Common myeloid progenitor, CD34-positive (primary cell): ENCODE results near the gene ERFL.

Experiments used
- CTCF ChIA-PET: fragments of 350-600 bp; sonication (Branson Sonifier 250); formaldehyde crosslinking; loops from one replicate; lab custom pipeline; 2021; ENCODE audit warnings: antibody characterized with exemption; lab: Charles Lee
- POLR2A ChIA-PET: fragments of 350-600 bp; sonication (Branson Sonifier 250); formaldehyde crosslinking; loops from one replicate; lab custom pipeline; 2021; ENCODE audit warnings: antibody characterized with exemption; lab: Charles Lee
- DNase-seq, 3 donors: peaks; one replicate each; pipeline versions ENCODE4 v3.0.0 to v3.0.0-alpha.2; 2013
- H3K27ac ChIP-seq, 2 experiments: 1 replicate in 1 of 2; 2 replicates in 1 of 2; pipeline ENCODE4 v1.7.0; 2013; ENCODE audit warnings: inconsistent platforms in 2 of 2, low read length in 2 of 2, mild to moderate bottlenecking in 2 of 2, low read depth in 1 of 2, moderate library complexity in 1 of 2; ENCODE audit not compliant: severe bottlenecking in 2 of 2, insufficient read depth in 1 of 2, poor library complexity in 1 of 2
- H3K27me3 ChIP-seq, 5 experiments: replicated peaks in 2 of 5; 1 replicate in 3 of 5; 2 replicates in 2 of 5; pipeline versions ENCODE4 v1.6.1 to v1.7.0; 2013; ENCODE audit warnings: low read length in 4 of 5, mild to moderate bottlenecking in 2 of 5, moderate library complexity in 2 of 5, inconsistent platforms in 1 of 5; ENCODE audit not compliant: insufficient read depth in 5 of 5, control insufficient read depth in 4 of 5
- H3K36me3 ChIP-seq, 4 experiments: 1 replicate in 2 of 4; 2 replicates in 2 of 4; pipeline versions ENCODE4 v1.6.1 to v1.7.0; 2013; ENCODE audit warnings: low read length in 3 of 4, control low read depth in 1 of 4, mild to moderate bottlenecking in 1 of 4; ENCODE audit not compliant: control insufficient read depth in 4 of 4, insufficient read depth in 4 of 4
- H3K4me1 ChIP-seq, 4 experiments: 1 replicate in 3 of 4; 2 replicates in 1 of 4; pipeline versions ENCODE4 v1.6.1 to v1.7.1; 2013; ENCODE audit warnings: low read length in 3 of 4, mild to moderate bottlenecking in 3 of 4, control low read depth in 1 of 4, inconsistent platforms in 1 of 4, moderate library complexity in 1 of 4; ENCODE audit not compliant: control insufficient read depth in 4 of 4, insufficient read depth in 4 of 4; ENCODE audit errors: control extremely low read depth in 1 of 4
- H3K4me3 ChIP-seq, 7 experiments: 1 replicate in 4 of 7; 2 replicates in 3 of 7; pipeline versions ENCODE4 v1.5.1 to v1.7.0; 2013; ENCODE audit warnings: mild to moderate bottlenecking in 7 of 7, low read length in 6 of 7, moderate library complexity in 6 of 7, inconsistent platforms in 2 of 7, low read depth in 2 of 7, control low read depth in 1 of 7; ENCODE audit not compliant: insufficient read depth in 4 of 7, control insufficient read depth in 1 of 7; ENCODE audit errors: extremely low read depth in 1 of 7
- H3K9me3 ChIP-seq, 5 experiments: 1 replicate in 4 of 5; 2 replicates in 1 of 5; pipeline versions ENCODE4 v1.6.1 to v1.7.1; 2013; ENCODE audit warnings: low read length in 4 of 5, mild to moderate bottlenecking in 2 of 5, inconsistent platforms in 1 of 5, low read depth in 1 of 5, moderate library complexity in 1 of 5; ENCODE audit not compliant: control insufficient read depth in 4 of 5, insufficient read depth in 2 of 5; ENCODE audit errors: control extremely low read depth in 1 of 5
- WGBS: methylation state at CpG from one replicate; pipeline ENCODE4 v1.1.5; 2013; ENCODE audit not compliant: insufficient coverage; 5-methylcytosine and 5-hydroxymethylcytosine counted together

ERFL gene

DNA sequence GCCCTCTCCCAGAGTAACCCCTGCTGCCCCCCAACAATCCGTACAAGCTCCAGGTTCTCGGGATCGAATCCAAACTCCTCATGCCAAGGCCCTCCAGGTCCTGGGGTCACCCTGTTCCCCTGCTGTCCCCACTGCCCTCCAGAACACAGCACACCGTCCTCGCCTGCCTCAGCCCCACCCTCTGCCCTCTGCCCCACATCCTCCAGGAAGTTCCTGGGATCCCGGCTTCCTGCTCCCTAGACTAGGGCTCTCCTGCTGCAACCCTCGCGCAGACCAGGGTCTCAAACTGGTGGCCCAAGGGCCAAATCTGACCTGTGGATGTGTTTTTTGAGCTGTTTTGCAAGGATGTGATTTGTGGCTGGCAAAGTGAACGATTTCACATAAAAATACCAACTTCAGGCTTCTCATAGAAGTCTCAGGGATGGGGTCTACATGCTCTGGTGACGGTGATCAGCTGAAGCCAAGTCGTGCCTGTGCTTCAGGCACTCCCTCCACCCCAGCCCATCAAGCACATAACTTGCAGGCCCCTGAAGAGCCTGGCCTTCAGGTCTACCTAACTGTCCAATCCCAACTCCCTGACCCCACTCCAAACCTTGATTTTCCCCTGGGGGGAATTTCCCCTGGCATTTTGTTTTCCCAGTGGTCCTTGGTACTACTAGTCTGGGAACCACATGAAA, 29.1 kb upstream of the ERFL start:
- POLR2A ChIA-PET, result interaction anchor here (1.4 kb wide), 1 partner anchor 84 kb away, joined by 3 read pairs; no protein-coding TSS in a partner anchor
- CTCF ChIA-PET, result interaction anchor here (0.8 to 4.3 kb wide), 9 partner anchors 11 to 98 kb away, joined by 3 to 15 read pairs (median 5); partner anchors contain the start of genes CD79A and RPS19
- no peak overlapping the region for H3K4me3 ChIP-seq

DNA sequence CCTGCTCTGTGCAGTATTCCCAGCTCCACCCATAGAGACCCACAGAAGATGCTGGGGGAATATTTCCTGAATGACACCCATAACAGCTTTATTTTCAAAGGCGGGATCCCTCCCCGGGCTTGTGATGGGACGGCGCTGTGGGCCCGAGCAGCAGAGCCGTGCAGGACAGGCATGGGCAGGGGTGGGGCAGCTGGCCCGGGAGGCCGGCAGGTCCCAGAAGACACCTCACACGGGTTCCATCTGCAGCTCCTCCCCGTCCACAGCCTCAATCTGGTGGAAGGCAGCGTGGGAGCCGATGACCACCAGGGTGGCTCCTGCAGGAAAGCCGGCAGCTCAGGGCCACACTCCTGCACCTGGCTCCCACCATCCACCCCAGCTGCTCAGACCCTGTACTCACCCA, 28.4 kb upstream of the ERFL start:
- Histone ChIP-seq H3K4me3 (no peak overlapping the region), H3K9me3 (no peaks in the 10 kb centered on the region), H3K4me1 (peaks cover 0 to 35% (median 16%) of the 10 kb centered on the region in 4 experiments), H3K27me3 (no peaks in the 10 kb centered on the region), H3K36me3 (peaks cover 0 to 16% (median 4%) of the 10 kb centered on the region in 4 experiments), H3K27ac (no peak overlapping the region)
- DNase-seq, result no peak
- POLR2A ChIA-PET, result no interaction called here
- 97% methylated on average over 13 of the region's 13 CpGs for WGBS
- CTCF ChIA-PET, result interaction anchor here (0.8 to 4.3 kb wide), 7 partner anchors 10 to 84 kb away, joined by 3 to 15 read pairs (median 5); no protein-coding TSS in a partner anchor

More for the DNA sequence above, 29.1 kb upstream of the ERFL start:
- H3K27ac ChIP-seq, result no peak overlapping the region
- H3K9me3 ChIP-seq, result no peaks in the 10 kb centered on the region
- H3K27me3 ChIP-seq, result no peaks in the 10 kb centered on the region
- peaks cover 0 to 35% (median 15%) of the 10 kb centered on the region in 4 experiments for H3K4me1 ChIP-seq
- WGBS, result 92% methylated on average over 4 of the region's 11 CpGs
- no peak for DNase-seq
- peaks cover 0 to 16% (median 4%) of the 10 kb centered on the region in 4 experiments for H3K36me3 ChIP-seq

DNA sequence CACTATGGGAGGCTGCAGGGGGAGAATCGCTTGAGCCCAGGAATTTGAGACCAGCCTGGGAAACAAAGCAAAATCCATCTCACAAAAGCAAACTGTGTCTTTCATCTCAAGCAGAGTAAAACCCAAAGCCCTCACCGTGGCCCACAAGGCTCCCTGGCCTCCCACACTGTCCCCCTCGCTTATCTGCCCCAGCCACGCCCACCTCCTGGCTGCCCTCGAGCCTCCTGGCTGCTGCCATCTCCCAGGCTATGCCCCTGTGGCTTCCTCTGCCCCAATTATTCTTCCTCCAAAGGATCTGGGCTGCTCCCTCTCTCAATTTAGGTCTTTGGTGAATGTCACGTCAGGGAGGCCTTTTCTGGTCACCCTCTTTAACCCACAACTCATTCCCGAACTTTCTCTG, 27.3 kb upstream of the ERFL start:
- no peak for DNase-seq
- no peaks in the 10 kb centered on the region for H3K27me3 ChIP-seq
- WGBS, result 58% methylated on average over 4 of the region's 7 CpGs
- H3K4me1 ChIP-seq, result peaks cover 0 to 28% (median 18%) of the 10 kb centered on the region in 4 experiments
- H3K27ac ChIP-seq, result no peak overlapping the region
- ChIA-PET POLR2A (no interaction called here), CTCF (interaction anchor here (4.3 kb wide), 1 partner anchor 83 kb away, joined by 15 read pairs; no protein-coding TSS in a partner anchor)
- peaks cover 0 to 16% (median 4%) of the 10 kb centered on the region in 4 experiments for H3K36me3 ChIP-seq
- no peak overlapping the region for H3K4me3 ChIP-seq
- H3K9me3 ChIP-seq, result no peaks in the 10 kb centered on the region

DNA sequence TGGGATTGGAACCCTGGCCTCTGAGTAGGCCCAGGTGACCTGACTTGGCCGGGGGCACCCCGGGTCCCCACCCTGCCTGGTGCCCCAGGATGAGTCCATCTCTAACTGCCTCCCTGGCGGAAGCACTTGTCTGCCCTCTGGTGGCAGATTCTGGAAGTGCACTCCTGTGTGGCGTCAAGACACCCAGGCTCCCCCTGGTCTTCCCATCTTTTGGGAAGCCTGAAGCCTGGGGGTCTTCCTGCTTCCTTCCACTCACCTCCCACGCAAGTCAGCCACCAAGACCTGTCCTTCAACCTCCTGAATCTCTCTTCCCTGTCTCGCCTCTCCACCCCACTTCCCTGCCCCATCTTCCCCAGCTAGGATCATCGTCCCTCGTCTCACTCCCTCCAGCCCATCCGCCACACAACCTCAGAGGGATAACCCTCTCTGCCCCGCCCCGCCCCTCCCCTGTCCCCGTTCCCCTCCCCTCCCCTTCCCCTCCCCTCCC, 23.5 kb upstream of the ERFL start:
- 2% methylated on average over 5 of the region's 12 CpGs for WGBS
- Histone ChIP-seq H3K27me3 (no peaks in the 10 kb centered on the region), H3K9me3 (no peaks in the 10 kb centered on the region), H3K4me1 (peaks cover 0 to 5% (median 2%) of the 10 kb centered on the region in 4 experiments), H3K36me3 (peaks cover 0 to 13% (median 3%) of the 10 kb centered on the region in 4 experiments), H3K27ac (no peak overlapping the region), H3K4me3 (no peak overlapping the region)
- ChIA-PET CTCF (interaction anchor here (1.0 to 4.6 kb wide), 8 partner anchors 14 to 101 kb away, joined by 3 to 37 read pairs (median 6); partner anchors contain the start of gene CD79A), POLR2A (no interaction called here)
- DNase-seq, result peak; percentile 67 to 79 (median 68)

DNA sequence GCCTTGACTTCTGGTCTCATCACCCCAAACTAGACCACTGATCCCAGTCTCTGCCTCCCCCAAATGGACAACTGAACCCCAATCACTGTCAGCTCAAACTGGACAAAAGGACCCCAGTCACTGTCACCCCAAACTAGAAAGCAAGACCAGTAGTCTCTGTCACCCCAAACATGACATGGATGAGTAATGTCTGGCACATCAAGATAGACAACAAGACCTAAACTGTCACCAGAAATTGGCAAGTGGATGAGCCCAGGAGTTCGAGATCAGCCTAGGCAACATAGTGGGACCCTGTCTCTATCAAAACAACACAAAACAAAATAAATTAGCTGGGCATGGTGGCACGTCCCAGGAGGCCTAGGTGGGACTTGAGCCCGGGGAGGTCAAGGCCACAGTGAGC, 18.8 kb upstream of the ERFL start:
- Histone ChIP-seq H3K9me3 (no peaks in the 10 kb centered on the region), H3K27me3 (no peaks in the 10 kb centered on the region), H3K36me3 (no peaks in the 10 kb centered on the region), H3K27ac (no peak overlapping the region), H3K4me1 (peaks cover 0 to 10% (median 6%) of the 10 kb centered on the region in 4 experiments), H3K4me3 (no peak overlapping the region)
- WGBS, result 100% methylated on average over 3 of the region's 3 CpGs
- ChIA-PET POLR2A (no interaction called here), CTCF (interaction anchor here (0.5 to 2.9 kb wide), 6 partner anchors 10 to 88 kb away, joined by 3 to 14 read pairs (median 3); partner anchors contain the start of gene RPS19)
- DNase-seq, result no peak

DNA sequence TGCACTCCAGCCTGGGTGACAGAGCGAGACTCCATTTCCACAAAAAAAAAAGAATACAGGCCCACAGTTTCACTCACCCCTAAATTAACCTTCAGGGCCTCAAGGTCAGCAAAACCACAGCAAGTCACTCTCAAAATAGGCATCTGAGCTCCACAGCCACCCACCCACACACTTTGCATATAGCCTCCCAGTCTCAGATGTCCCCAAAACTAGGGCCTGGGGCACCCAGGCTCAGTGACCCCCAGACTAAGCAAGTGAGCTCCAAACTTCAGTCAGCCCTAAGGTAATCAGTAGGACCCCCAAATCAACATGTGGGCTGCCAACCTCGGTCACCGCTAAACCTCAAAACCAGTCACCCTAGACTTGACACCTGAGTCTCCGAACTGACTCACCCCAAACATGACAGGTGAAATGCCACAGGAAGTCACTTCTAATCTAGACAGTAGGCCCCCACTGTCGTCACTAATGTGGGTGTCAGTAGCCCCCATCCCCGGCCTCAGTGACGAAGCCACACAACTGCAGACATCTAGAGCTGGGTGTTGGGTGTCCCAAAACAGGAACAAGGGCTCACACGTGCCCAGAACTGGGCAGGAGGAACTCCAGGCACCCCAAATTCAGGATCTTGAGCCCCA, 17.0 kb upstream of the ERFL start:
- POLR2A ChIA-PET, result interaction anchor here (0.6 to 1.0 kb wide), 2 partner anchors 13 to 61 kb away, joined by 3 to 4 read pairs; partner anchors contain the start of gene RABAC1
- no peak overlapping the region for H3K27ac ChIP-seq
- WGBS, result 55% methylated on average over 6 of the region's 8 CpGs
- H3K4me1 ChIP-seq, result peaks cover 0 to 15% (median 13%) of the 10 kb centered on the region in 4 experiments
- CTCF ChIA-PET, result interaction anchor here (0.9 to 1.7 kb wide), 5 partner anchors 12 to 150 kb away, joined by 3 to 7 read pairs (median 3); no protein-coding TSS in a partner anchor
- H3K4me3 ChIP-seq, result no peak overlapping the region
- no peaks in the 10 kb centered on the region for H3K9me3 ChIP-seq
- DNase-seq, result peak; percentile 61 to 86 (median 74)
- H3K27me3 ChIP-seq, result no peaks in the 10 kb centered on the region
- H3K36me3 ChIP-seq, result no peaks in the 10 kb centered on the region
